Right lobe of liver (tissue), 4 donors: Measurements from ENCODE around the gene ADD2.

Experiments used
- POLR2A ChIP-seq: fragments of 450-650 bp; IDR thresholded peaks from one replicate; pipeline ENCODE4 v1.6.1; 2017; ENCODE audit warnings: antibody characterized with exemption, mild to moderate bottlenecking
- TF ChIP-seq, protein P1 (sequence below), 4 donors: fragments of 200-600 bp in 3 of 4; fragments of 450-650 bp in 1 of 4; IDR thresholded peaks; one replicate each; pipeline versions ENCODE4 v1.5.1 to v1.8.0; 2016 to 2022; ENCODE audit warnings: antibody characterized with exemption in 4 of 4, mild to moderate bottlenecking in 2 of 4
- donor health status: DM: no; HTN: no; CAD: no.
- donor health status: DM: no; HTN: no; CAD: no.
- donor health status: DM: no; HTN: yes; CAD: no.

DNA sequence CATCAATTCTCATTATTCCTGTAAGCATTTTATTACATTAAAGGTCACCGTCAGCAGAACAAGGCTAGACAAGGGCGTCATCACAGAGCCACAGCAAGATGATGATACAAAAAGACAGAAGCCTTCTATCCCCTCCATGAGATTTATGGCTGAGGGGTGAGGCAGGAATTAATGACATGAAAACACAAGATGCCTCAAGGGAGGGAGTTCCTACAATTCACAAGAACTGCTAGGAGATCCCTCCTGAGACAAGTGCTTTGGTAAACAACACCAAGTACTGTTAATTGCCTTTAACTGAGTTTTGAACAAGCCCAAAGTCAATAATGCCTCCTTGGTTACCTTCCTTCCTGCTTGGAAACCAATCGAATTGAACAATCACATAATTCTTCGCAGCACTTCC lies 14.1 kb downstream of the ADD2 start:
- TF ChIP-seq, protein P1, sequence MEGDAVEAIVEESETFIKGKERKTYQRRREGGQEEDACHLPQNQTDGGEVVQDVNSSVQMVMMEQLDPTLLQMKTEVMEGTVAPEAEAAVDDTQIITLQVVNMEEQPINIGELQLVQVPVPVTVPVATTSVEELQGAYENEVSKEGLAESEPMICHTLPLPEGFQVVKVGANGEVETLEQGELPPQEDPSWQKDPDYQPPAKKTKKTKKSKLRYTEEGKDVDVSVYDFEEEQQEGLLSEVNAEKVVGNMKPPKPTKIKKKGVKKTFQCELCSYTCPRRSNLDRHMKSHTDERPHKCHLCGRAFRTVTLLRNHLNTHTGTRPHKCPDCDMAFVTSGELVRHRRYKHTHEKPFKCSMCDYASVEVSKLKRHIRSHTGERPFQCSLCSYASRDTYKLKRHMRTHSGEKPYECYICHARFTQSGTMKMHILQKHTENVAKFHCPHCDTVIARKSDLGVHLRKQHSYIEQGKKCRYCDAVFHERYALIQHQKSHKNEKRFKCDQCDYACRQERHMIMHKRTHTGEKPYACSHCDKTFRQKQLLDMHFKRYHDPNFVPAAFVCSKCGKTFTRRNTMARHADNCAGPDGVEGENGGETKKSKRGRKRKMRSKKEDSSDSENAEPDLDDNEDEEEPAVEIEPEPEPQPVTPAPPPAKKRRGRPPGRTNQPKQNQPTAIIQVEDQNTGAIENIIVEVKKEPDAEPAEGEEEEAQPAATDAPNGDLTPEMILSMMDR (IDR thresholded peaks at IDR 0.05) = no peak
- no peak for TF ChIP-seq POLR2A
